SJSA1 (cell line): ENCODE measurements around the gene DCAF4. TPM values are rescaled to one million over a fixed set of nuclear protein-coding genes. Genes with fewer than 3 reads are reported as not detected.

ENCODE experiments used
- total RNA-seq: library from RNA; depleted of rRNA; stranded (reverse); fragments of >200 nt; shearing (Covaris generic); gene quantifications from 2 replicates; pipeline ENCODE4 v1.2.3, GENCODE V29; 2014; rRNA removed

DCAF4 gene
- total RNA-seq, 1 experiment from 2014 or later = 24.2 TPM

Other genes starting within 250 kb of the DCAF4 start
- gene DPF3, start 32.4 kb upstream of the DCAF4 start, total RNA-seq = 0.53 and 2.1 TPM in 2 replicates
- gene ZFYVE1, start 100.6 kb downstream of the DCAF4 start, total RNA-seq = 3.7 and 6.6 TPM in 2 replicates
- gene RBM25, start 132.1 kb downstream of the DCAF4 start, total RNA-seq = 30.0 and 31.8 TPM in 2 replicates
- 23.5 and 26.2 TPM in 2 replicates for gene PSEN1, start 210.0 kb downstream of the DCAF4 start, total RNA-seq